Non-pigmented ciliary epithelial cell (primary cell): Measurements from ENCODE around the gene PIP4K2A.
"Not testable (repeated sequence)": the region's sequence is repeated elsewhere in the genome, so short reads cannot be mapped to it uniquely, and the experiment has no call there.

Experiments
- DNase-seq: peaks from one replicate; pipeline ENCODE4 v3.0.0-alpha.2; 2010; ENCODE audit warnings: low read depth

PIP4K2A gene

DNA sequence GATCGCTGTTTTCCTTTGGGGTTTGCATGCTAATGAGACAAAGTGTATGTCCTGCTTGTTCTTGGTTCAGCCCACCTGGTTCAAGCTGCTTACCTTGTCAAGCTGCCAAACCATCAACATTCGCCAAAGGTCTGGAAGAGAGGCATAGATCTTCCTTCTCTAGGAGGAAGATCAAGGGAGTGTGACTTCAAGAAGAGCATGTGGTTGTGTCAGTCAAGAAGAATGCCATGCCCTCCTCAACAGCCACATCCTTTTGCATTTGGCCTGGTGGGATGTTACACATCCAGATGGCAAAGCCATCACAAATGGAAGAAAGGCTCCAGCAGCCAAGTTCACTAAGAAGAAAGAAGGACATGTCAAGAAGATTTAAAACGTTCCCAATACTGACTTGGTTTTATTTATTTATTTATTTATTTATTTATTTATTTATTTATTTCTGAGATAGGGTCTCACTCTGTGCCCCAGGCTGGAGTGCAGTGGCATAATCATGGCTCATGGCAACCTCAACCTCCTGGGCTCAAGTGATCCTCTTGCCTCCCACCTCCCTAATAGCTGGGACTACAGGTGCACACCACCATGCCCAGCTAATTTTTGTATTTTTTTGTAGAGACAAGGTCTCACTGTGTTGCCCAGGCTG lies 5.1 kb upstream of the PIP4K2A start:
- DNase-seq = no peak

DNA sequence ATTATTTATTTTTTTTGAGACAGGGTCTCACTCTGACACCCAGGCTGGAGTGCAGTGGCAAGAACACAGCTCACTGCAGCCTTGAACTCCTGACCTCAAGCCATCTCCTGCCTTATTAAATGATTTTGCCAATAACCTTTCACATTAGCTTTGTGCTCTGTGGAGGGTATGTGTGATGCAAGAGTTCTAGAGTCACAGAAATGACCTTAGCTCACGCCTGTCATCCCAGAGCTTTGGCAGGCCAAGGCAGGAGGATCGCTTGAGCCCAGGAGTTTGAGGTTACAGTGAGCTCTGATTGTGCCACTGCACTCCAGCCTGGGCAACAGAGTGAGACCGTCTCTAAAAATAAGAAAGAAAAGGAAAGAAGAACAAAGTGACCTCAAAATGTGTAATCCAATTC lies 4.3 kb upstream of the PIP4K2A start:
- DNase-seq = not testable (repeated sequence)

DNA sequence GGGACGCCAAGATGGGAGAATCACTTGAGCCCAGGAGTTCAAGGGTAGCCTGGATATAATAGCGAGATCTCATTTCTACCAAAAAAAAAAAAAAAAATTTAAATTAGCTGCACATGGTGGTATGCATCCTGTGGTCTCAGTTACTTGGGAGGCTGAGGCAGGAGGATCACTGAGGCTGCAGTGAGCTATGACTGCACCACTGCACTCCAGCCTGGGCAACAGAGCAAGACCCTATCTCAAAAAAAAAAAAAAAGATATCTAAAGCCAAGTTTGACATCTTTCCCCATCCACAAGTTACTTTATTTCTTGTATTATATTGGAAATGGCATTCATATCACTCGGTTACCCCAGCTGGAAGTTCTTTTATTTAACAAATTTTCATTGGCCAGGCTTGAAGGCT lies 3.4 kb upstream of the PIP4K2A start:
- no peak for DNase-seq

GRCh38 chr10:22716943-22717342 lies 2.6 kb upstream of the PIP4K2A start:
- DNase-seq = no peak

GRCh38 chr10:22715290-22715625 lies 880 bp upstream of the PIP4K2A start:
- DNase-seq = no peak

GRCh38 chr10:22713853-22714478 lies 412 bp downstream of the PIP4K2A start:
- no peak for DNase-seq

GRCh38 chr10:22712956-22713852 lies 1.2 kb downstream of the PIP4K2A start:
- DNase-seq = no peak

DNA sequence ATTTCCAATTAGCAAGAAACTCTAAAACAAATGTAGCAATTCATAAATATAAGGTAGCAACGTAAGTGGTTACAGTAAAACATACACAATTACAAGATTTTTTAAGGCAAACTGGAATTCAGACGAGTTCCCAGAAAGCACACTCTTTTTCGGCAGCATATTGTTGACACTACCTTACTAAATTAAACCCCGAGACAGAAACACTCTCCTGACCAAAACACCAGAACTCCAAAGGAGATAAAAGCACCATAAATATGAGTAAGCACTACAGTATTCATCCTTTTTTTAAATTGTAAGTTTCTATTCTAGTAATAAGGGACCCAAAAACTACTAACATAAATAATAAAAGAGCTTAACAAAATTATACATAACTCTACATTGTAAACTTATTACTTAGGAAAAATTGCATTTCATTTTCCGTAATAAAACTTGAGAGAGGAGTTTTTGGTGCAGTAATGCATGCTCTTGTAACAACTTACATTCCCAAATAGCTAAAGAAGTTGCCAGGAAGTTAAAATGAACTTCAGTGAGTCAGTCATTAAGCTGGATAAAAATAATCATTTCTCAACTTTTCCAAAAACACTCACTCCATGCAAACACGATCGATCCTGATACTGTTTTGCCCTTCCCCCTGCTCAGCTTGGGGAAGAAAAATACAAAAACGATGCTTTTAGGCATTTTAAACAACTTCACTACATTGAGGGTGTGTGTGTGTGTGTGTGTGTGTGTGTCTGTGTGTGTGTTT lies 2.0 kb downstream of the PIP4K2A start:
- no peak for DNase-seq

DNA sequence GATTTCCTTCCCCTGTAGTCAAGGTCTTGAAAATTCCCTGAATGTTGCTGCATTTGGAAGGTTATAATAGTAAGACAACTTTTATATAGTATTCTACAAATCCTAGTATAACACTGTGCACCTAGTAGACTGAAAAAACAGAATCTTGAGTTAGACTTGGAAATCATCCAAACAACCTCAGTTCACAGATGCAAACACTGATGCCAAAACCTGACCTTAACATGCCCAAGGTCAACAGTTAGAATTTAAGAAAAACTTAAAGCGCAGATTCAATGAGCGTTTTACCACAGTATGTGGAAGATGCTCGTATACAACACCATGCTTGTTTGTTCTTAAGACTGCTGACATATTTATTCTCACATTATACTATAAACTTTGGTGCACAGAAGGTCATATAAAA lies 3.0 kb downstream of the PIP4K2A start:
- DNase-seq = no peak

- DNase-seq = no peak
Observed at GRCh38 chr10:22710139-22710745, 4.1 kb downstream of the PIP4K2A start.

DNA sequence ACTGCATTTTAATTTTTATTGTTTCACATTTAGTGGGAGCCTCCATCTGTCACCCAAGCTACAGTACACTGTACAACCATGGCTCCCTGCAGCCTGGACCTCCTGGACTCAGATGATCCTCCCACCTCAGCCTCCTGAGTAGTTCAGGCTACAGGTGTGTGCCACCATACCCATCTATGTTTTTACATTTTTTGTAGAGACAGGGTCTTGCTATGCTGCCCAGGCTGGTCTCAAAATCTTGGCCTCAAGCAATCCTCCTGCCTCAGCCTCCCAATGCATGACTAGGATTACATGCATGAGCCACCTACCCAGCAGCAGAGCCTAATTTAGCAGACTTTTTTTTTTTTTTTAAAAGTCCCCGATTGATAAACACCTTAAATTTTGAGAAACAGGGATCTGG lies 5.6 kb downstream of the PIP4K2A start:
- DNase-seq = no peak

- DNase-seq = no peak
Observed at GRCh38 chr10:22705527-22705926, 8.9 kb downstream of the PIP4K2A start.

- DNase-seq = no peak
Observed at GRCh38 chr10:22704942-22705341, 9.4 kb downstream of the PIP4K2A start.

GRCh38 chr10:22704471-22704911 lies 9.9 kb downstream of the PIP4K2A start:
- DNase-seq = no peak

GRCh38 chr10:22702348-22702747 lies 12.0 kb downstream of the PIP4K2A start:
- no peak for DNase-seq

DNA sequence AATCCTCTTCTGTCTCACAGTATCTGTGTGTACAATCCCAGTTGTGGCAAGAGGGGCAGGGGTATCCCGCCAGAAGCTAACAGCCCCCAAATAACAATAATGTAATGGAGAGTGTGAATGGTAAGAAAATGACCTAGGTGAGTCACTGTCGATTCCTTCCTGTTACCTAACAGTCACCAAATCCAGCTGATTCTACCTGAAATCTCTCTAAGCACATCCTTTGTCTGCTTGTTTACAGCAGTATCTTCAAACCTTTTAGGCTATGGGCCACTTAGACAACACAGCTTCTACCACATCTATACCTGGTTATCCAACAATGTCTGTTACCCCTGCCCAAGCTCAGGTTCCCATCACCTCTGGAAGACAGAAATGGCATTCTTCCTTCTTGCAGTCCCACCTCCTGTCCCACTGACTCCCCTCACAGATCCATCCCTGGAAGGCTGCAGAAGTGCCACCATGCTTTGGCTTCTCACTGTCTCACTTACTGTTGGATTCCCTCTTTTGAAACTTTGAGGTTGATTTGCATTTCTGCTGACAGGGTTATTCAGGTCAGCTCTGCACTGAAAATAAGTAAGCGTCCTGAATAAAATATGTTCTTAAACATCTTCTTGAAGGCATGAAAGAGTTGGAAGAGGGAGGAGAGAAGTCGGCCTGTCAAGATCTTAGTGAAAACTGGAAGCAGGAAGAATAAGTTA lies 13.1 kb downstream of the PIP4K2A start:
- no peak for DNase-seq

DNA sequence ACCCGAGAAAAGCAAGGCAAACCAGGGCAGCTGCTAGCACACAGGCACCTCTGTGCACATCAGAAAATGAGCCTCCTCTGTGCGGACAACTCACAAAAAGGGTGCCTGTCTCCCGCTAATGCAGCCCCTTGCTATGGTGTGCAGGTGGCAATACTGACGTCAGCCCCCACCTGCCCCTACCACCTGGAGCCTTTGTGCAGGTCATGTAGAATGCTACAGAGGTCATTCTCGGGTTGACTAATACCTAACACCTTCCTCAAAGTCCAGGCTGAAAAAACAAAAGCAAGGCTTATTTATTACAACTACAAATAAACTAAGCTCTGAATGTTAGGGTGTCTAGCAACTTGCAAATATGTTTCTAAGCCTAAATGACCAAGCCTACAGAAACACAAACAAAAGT lies 13.9 kb downstream of the PIP4K2A start:
- no peak for DNase-seq

DNA sequence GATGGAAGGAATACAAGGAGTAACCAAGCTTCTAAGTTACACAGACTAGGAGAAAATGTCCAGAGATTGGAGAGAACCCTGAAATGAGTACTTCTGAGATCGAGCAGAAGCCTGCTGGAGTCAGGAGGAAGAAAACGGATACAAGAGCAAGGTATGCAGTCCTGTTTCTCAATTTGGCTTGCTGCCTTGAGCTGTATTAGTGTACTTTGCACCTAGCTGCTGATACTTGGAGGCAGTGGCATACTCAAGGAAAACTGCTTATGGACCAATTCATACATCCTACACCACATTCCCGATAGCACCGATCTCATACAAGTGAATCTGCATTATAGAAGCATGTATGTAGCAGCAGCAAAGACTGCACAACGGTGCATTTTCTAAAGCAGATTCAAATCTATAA lies 14.4 kb downstream of the PIP4K2A start:
- DNase-seq = no peak

DNA sequence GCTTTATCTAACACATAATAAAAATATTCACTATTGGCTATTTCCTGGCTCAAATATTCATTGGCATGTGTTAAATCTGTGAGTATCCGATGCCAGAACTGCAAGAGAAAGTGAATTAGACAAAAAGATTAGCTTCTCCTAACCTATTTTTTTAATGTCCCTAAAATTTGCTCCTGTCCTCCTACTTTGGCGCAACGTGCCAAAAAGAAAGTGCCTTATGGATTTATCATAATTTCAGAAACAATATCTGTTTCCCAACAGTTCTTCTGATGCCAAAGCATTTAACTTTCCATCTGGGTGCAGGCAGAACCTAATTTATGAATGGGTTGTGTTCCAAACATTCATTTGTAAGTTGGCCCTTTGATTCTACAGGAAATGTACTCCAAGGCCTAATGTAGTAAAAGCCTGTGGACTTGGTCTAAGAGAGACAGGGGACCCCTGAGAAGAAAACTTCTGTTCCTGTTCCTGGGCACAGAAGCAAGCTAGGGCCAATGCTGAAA lies 15.4 kb downstream of the PIP4K2A start:
- DNase-seq = no peak

DNA sequence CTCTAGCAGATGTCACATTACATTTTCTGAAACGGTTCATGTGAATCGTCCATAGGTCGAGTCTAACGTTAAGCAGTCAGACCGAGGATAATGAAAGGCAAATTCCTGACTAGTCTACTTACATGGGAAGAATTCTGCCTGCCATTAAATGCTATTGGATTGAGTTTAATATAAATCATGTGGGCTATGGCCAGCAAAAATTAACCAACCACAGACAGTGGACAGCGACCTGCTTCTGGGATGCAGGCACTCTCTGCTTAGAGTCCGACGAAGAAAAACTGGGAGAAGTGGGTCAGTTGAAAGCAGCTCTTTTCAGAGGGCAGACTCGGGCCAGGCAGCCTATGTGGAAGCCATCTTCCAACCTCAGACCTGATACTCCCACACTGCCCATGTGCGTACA lies 16.6 kb downstream of the PIP4K2A start:
- DNase-seq = no peak

DNA sequence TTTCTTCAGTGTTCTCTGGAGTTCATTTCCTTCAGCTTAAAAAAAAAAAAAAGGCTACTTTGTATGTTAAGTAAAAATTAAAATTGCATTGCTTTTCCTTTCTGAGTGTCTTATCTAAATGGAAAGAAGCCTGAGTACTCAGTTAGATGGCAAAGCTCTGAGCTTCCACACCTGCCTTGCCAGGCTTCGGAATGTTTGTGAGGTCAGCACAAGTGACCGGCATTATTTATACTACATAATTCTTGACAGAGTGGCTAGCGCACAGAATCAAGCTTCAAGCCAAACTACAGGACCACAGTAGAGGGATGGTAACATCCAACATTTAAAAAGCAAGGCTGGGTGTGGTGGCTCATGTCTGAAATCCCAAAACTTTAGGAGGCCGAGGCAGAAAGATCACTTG lies 17.3 kb downstream of the PIP4K2A start:
- DNase-seq = no peak
